Measurements from ENCODE around the gene GALNT14.

Gene GALNT14

GRCh38 chr2:31003749-31004148 lies 134.5 kb downstream of the GALNT14 start:
- DNase-seq, result no peak

- no peak for DNase-seq
Measured at GRCh38 chr2:31002537-31003150, 135.6 kb downstream of the GALNT14 start.

GRCh38 chr2:31000970-31001369 lies 137.3 kb downstream of the GALNT14 start:
- DNase-seq, result no peak

- no peak for DNase-seq
Measured at GRCh38 chr2:30998672-30999071, 139.6 kb downstream of the GALNT14 start.

- no peak for DNase-seq
Measured at GRCh38 chr2:30997979-30998378, 140.3 kb downstream of the GALNT14 start.

GRCh38 chr2:30994227-30995056 lies 143.8 kb downstream of the GALNT14 start:
- no peak for DNase-seq

- DNase-seq, result no peak
Measured at GRCh38 chr2:30992781-30993180, 145.5 kb downstream of the GALNT14 start.

GRCh38 chr2:30990671-30991070 lies 147.6 kb downstream of the GALNT14 start:
- no peak for DNase-seq

GRCh38 chr2:30990176-30990575 lies 148.1 kb downstream of the GALNT14 start:
- no peak for DNase-seq

- DNase-seq, result no peak
Measured at GRCh38 chr2:30989746-30990145, 148.5 kb downstream of the GALNT14 start.

- DNase-seq, result no peak
Measured at GRCh38 chr2:30987566-30987965, 150.7 kb downstream of the GALNT14 start.

- no peak for DNase-seq
Measured at GRCh38 chr2:30986231-30986580, 152.0 kb downstream of the GALNT14 start.

- DNase-seq, result no peak
Measured at GRCh38 chr2:30985493-30986230, 152.6 kb downstream of the GALNT14 start.

- DNase-seq, result no peak
Measured at GRCh38 chr2:30984148-30984547, 154.1 kb downstream of the GALNT14 start.

GRCh38 chr2:30981510-30981909 lies 156.7 kb downstream of the GALNT14 start:
- no peak for DNase-seq

- DNase-seq, result no peak
Measured at GRCh38 chr2:30981096-30981495, 157.1 kb downstream of the GALNT14 start.

GRCh38 chr2:30979822-30980245 lies 158.4 kb downstream of the GALNT14 start:
- peak; percentile 24 to 33 for DNase-seq

GRCh38 chr2:30978854-30979253 lies 159.4 kb downstream of the GALNT14 start:
- DNase-seq, result no peak

GRCh38 chr2:30978044-30978443 lies 160.2 kb downstream of the GALNT14 start:
- DNase-seq, result peak in 1 of 2 experiments; percentile 19

GRCh38 chr2:30975156-30975555 lies 163.1 kb downstream of the GALNT14 start:
- DNase-seq, result no peak

GRCh38 chr2:30974554-30974953 lies 163.7 kb downstream of the GALNT14 start:
- DNase-seq, result no peak

- no peak for DNase-seq
Measured at GRCh38 chr2:30974092-30974491, 164.1 kb downstream of the GALNT14 start.

GRCh38 chr2:30971231-30972025 lies 166.8 kb downstream of the GALNT14 start:
- DNase-seq, result no peak
